Liver (tissue), 9 donors: ENCODE results near the gene PFN3. TPM values are rescaled to one million over a fixed set of nuclear protein-coding genes. Genes with fewer than 3 reads are reported as not detected.

Experiments
- DNase-seq: peaks from one replicate; pipeline ENCODE4 v3.0.0-alpha.2; 2017; ENCODE audit warnings: low spot score
- H3K27ac ChIP-seq, 2 donors: one replicate each; pipeline ENCODE4 v1.7.0; 2013; ENCODE audit warnings: inconsistent platforms in 2 of 2, low read length in 2 of 2, control low read depth in 1 of 2, low read depth in 1 of 2, mild to moderate bottlenecking in 1 of 2
- H3K27me3 ChIP-seq, 4 donors: one replicate each; pipeline versions ENCODE4 v1.6.1 to v1.7.0; 2013; ENCODE audit warnings: low read length in 3 of 4, inconsistent platforms in 1 of 4, mild to moderate bottlenecking in 1 of 4, moderate library complexity in 1 of 4; ENCODE audit not compliant: control insufficient read depth in 4 of 4, insufficient read depth in 4 of 4
- H3K36me3 ChIP-seq, 4 donors: one replicate each; pipeline versions ENCODE4 v1.6.1 to v1.7.0; 2013; ENCODE audit warnings: low read length in 3 of 4, mild to moderate bottlenecking in 3 of 4, low read depth in 1 of 4, moderate library complexity in 1 of 4; ENCODE audit not compliant: control insufficient read depth in 4 of 4, insufficient read depth in 3 of 4
- H3K4me1 ChIP-seq, 4 donors: one replicate each; pipeline versions ENCODE4 v1.6.1 to v1.7.0; 2013; ENCODE audit warnings: low read length in 3 of 4, mild to moderate bottlenecking in 3 of 4, moderate library complexity in 1 of 4; ENCODE audit not compliant: control insufficient read depth in 4 of 4, insufficient read depth in 4 of 4
- H3K4me3 ChIP-seq, 3 donors: one replicate each; pipeline versions ENCODE4 v1.6.1 to v1.7.0; 2013; ENCODE audit warnings: low read length in 3 of 3, control low read depth in 1 of 3, low read depth in 1 of 3, mild to moderate bottlenecking in 1 of 3
- H3K9ac ChIP-seq, 2 donors: one replicate each; pipeline ENCODE4 v1.7.0; 2013; ENCODE audit warnings: low read length in 2 of 2, mild to moderate bottlenecking in 2 of 2, moderate library complexity in 2 of 2, control low read depth in 1 of 2, low read depth in 1 of 2
- H3K9me3 ChIP-seq, 4 donors: one replicate each; pipeline versions ENCODE4 v1.6.1 to v1.7.0; 2013; ENCODE audit warnings: low read length in 3 of 4; ENCODE audit not compliant: control insufficient read depth in 4 of 4
- CTCF ChIP-seq: fragments of 150-350 bp; IDR thresholded peaks from 2 replicates; pipeline ENCODE4 v1.5.1; 2017; ENCODE audit warnings: improper control_type of control experiment, low read depth, low read length; ENCODE audit not compliant: missing input control
- EGR1 ChIP-seq, 2 donors: IDR thresholded peaks; 2 replicates each; pipeline ENCODE4 v1.6.1; 2016 to 2018; ENCODE audit warnings: antibody characterized with exemption in 2 of 2, low read depth in 2 of 2
- FOXA1 ChIP-seq: IDR thresholded peaks from 2 replicates; pipeline ENCODE4 v1.6.1; 2016; ENCODE audit warnings: antibody characterized with exemption
- GABPA ChIP-seq, 2 donors: IDR thresholded peaks in 1 of 2; conservative IDR thresholded peaks in 1 of 2; 2 replicates each; pipeline ENCODE4 v1.6.1; 2016; ENCODE audit warnings: antibody characterized with exemption in 2 of 2, mild to moderate bottlenecking in 1 of 2, moderate library complexity in 1 of 2
- HNF4A ChIP-seq, 2 donors: conservative IDR thresholded peaks; 2 replicates each; pipeline ENCODE4 v1.6.1; 2016; ENCODE audit warnings: antibody characterized with exemption in 2 of 2, mild to moderate bottlenecking in 2 of 2
- HNF4G ChIP-seq: IDR thresholded peaks from 2 replicates; pipeline ENCODE4 v1.6.1; 2016; ENCODE audit warnings: antibody characterized with exemption
- JUND ChIP-seq, 2 donors: IDR thresholded peaks; 2 replicates each; pipeline ENCODE4 v1.6.1; 2016; ENCODE audit warnings: antibody characterized with exemption in 2 of 2
- NR2F2 ChIP-seq: IDR thresholded peaks from 2 replicates; pipeline ENCODE4 v1.6.1; 2016; ENCODE audit warnings: antibody characterized with exemption
- RAD21 ChIP-seq, 2 donors: IDR thresholded peaks; 2 replicates each; pipeline ENCODE4 v1.6.1; 2016; ENCODE audit warnings: antibody characterized with exemption in 2 of 2, mild to moderate bottlenecking in 2 of 2
- RXRA ChIP-seq, 2 donors: IDR thresholded peaks; 2 replicates each; pipeline ENCODE4 v1.6.1; 2017 to 2018; ENCODE audit warnings: antibody characterized with exemption in 2 of 2, mild to moderate bottlenecking in 1 of 2
- SP1 ChIP-seq: IDR thresholded peaks from 2 replicates; pipeline ENCODE4 v1.6.1; 2018; ENCODE audit warnings: antibody characterized with exemption, mild to moderate bottlenecking
- TAF1 ChIP-seq: conservative IDR thresholded peaks from 2 replicates; pipeline ENCODE4 v1.6.1; 2016; ENCODE audit warnings: antibody characterized with exemption, mild to moderate bottlenecking
- YY1 ChIP-seq: IDR thresholded peaks from 2 replicates; pipeline ENCODE4 v1.6.1; 2016; ENCODE audit warnings: antibody characterized with exemption, mild to moderate bottlenecking
- ZBTB33 ChIP-seq: IDR thresholded peaks from 2 replicates; pipeline ENCODE4 v1.6.1; 2016; ENCODE audit warnings: antibody characterized with exemption
- WGBS: extraction: QIAGEN DNeasy Blood & Tissue Kit; methylation state at CpG from one replicate; pipeline ENCODE4 v1.1.7; 2013; 5-methylcytosine and 5-hydroxymethylcytosine counted together
- polyA plus RNA-seq, 2 donors: library from polyadenylated mRNA; stranded (reverse) in 1 of 2; unstranded in 1 of 2; fragments of 200-250 nt in 1 of 2; fragments of >200 nt in 1 of 2; fragmentation: Nextera tagmentation in 1 of 2; extraction: Ambion mirVana in 1 of 2; gene quantifications; one replicate each; pipeline versions ENCODE4 v1.2.1 to v1.2.3, GENCODE V29; 2013 to 2015
- total RNA-seq, 2 donors: library from RNA; depleted of rRNA; stranded (reverse); fragments of >200 nt; gene quantifications; one replicate each; pipeline ENCODE4 v1.2.3, GENCODE V29; 2014
- TF ChIP-seq, protein P1 (sequence below): IDR thresholded peaks from 2 replicates; pipeline ENCODE4 v1.6.1; 2016; ENCODE audit warnings: antibody characterized with exemption, mild to moderate bottlenecking
- TF ChIP-seq, protein P2 (sequence below): IDR thresholded peaks from 2 replicates; pipeline ENCODE4 v1.6.1; 2016; ENCODE audit warnings: antibody characterized with exemption
- donor health status: healthy.
- donor health status: healthy.
- donor health status: healthy.
- donor health status: healthy.
- donor health status: healthy.

The PFN3 gene
- total and polyA plus RNA-seq, 4 donors, result not detected

- 96% methylated on average over 20 of the region's 20 CpGs for WGBS
- H3K27ac ChIP-seq, result no peak overlapping the region
- no peak overlapping the region for H3K4me3 ChIP-seq
- no peaks in the 10 kb centered on the region for H3K9me3 ChIP-seq
- TF ChIP-seq RXRA (IDR thresholded peaks at IDR 0.05) (no peak), CTCF (no peak)
- TF ChIP-seq, protein P1, sequence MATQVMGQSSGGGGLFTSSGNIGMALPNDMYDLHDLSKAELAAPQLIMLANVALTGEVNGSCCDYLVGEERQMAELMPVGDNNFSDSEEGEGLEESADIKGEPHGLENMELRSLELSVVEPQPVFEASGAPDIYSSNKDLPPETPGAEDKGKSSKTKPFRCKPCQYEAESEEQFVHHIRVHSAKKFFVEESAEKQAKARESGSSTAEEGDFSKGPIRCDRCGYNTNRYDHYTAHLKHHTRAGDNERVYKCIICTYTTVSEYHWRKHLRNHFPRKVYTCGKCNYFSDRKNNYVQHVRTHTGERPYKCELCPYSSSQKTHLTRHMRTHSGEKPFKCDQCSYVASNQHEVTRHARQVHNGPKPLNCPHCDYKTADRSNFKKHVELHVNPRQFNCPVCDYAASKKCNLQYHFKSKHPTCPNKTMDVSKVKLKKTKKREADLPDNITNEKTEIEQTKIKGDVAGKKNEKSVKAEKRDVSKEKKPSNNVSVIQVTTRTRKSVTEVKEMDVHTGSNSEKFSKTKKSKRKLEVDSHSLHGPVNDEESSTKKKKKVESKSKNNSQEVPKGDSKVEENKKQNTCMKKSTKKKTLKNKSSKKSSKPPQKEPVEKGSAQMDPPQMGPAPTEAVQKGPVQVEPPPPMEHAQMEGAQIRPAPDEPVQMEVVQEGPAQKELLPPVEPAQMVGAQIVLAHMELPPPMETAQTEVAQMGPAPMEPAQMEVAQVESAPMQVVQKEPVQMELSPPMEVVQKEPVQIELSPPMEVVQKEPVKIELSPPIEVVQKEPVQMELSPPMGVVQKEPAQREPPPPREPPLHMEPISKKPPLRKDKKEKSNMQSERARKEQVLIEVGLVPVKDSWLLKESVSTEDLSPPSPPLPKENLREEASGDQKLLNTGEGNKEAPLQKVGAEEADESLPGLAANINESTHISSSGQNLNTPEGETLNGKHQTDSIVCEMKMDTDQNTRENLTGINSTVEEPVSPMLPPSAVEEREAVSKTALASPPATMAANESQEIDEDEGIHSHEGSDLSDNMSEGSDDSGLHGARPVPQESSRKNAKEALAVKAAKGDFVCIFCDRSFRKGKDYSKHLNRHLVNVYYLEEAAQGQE, result no peak
- peaks cover 6 to 29% (median 19%) of the 10 kb centered on the region in 4 donors for H3K36me3 ChIP-seq
- DNase-seq, result no peak
- H3K4me1 ChIP-seq, result peaks cover 0 to 6% (median 0%) of the 10 kb centered on the region in 4 donors
- no peaks in the 10 kb centered on the region for H3K27me3 ChIP-seq
- H3K9ac ChIP-seq, result no peak overlapping the region
Measured at GRCh38 chr5:177434942-177435738, 34.7 kb upstream of the PFN3 start.

- Histone ChIP-seq H3K4me1 (peaks cover 0 to 6% (median 0%) of the 10 kb centered on the region in 4 donors), H3K27ac (no peak overlapping the region), H3K4me3 (no peak overlapping the region), H3K36me3 (peaks cover 6 to 29% (median 19%) of the 10 kb centered on the region in 4 donors), H3K9ac (no peak overlapping the region), H3K27me3 (no peaks in the 10 kb centered on the region), H3K9me3 (no peaks in the 10 kb centered on the region)
- 92% methylated on average over 8 of the region's 8 CpGs for WGBS
- TF ChIP-seq HNF4A (conservative IDR thresholded peaks at IDR 0.05) (no peak), TAF1 (no peak), JUND (IDR thresholded peaks at IDR 0.05) (no peak), CTCF (no peak), RAD21 (IDR thresholded peaks at IDR 0.05) (no peak), RXRA (IDR thresholded peaks at IDR 0.05) (no peak), EGR1 (IDR thresholded peaks at IDR 0.05; ENCODE audit: low read depth in 2 of 2) (no peak), HNF4G (no peak), SP1 (no peak), GABPA (IDR thresholded peaks at IDR 0.05 in 1 of 2, conservative IDR thresholded peaks at IDR 0.05 in 1 of 2) (no peak), FOXA1 (no peak), ZBTB33 (no peak), YY1 (no peak), NR2F2 (no peak)
- TF ChIP-seq, protein P2, sequence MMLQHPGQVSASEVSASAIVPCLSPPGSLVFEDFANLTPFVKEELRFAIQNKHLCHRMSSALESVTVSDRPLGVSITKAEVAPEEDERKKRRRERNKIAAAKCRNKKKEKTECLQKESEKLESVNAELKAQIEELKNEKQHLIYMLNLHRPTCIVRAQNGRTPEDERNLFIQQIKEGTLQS, result no peak
- TF ChIP-seq, protein P1, result no peak
- no peak for DNase-seq
Measured at GRCh38 chr5:177434437-177434836, 34.0 kb upstream of the PFN3 start.
